ENCODE data around the gene ZNF652. TPM values are rescaled to one million over a fixed set of nuclear protein-coding genes. Genes with fewer than 3 reads are reported as not detected.

The ZNF652 gene
- total RNA-seq, 1 experiment from 2014 or later = 42.8 TPM

DNA sequence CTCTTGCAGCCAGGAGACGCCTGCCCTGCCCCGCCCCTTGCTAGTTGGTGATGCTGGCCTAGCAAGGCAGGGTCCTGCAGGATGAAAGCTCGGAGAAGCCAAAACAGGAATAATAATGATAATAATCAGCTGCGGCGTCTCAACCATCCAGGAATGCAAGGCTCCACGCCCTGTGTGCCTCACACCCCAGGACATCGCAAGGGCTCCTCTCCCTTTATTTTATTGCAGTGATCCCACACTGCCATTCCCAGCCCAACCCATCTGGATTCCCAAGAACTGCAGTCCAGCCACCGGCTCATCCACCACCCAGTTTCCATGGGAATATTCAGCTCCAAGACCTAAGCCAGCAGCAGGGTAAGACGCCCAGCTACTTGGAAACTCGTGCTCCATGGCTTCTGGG, 21.0 kb upstream of the ZNF652 start:
- no peak for DNase-seq
- H3K4me3 Mint-ChIP-seq (ENCODE audit: low read depth, unreplicated experiment) = no peak overlapping the region
- peaks cover 61% of the 10 kb centered on the region for H3K27me3 Mint-ChIP-seq (ENCODE audit: unreplicated experiment)
- CTCF ChIA-PET = interaction anchor here (0.6 to 1.0 kb wide), 2 partner anchors 18 to 21 kb away, joined by 3 to 6 read pairs; partner anchors contain the start of gene ZNF652
- no TSS peak for BruUV-seq (replicated peaks)
- H3K4me1 Mint-ChIP-seq (ENCODE audit: low read depth, unreplicated experiment) = no peaks in the 10 kb centered on the region
- no peak overlapping the region for H3K27ac Mint-ChIP-seq (ENCODE audit: unreplicated experiment)
- intact Hi-C loops (cut with micrococcal nuclease; ENCODE audit: unreplicated experiment) = no loop called here
- peaks cover 11% of the 10 kb centered on the region for H3K9me3 Mint-ChIP-seq (ENCODE audit: low read depth, unreplicated experiment)
- no peaks in the 10 kb centered on the region for H3K36me3 Mint-ChIP-seq (ENCODE audit: insufficient read depth, unreplicated experiment)
- TF ChIP-seq CTCF (IDR thresholded peaks at IDR 0.05; ENCODE audit: unreplicated experiment) = no peak

DNA sequence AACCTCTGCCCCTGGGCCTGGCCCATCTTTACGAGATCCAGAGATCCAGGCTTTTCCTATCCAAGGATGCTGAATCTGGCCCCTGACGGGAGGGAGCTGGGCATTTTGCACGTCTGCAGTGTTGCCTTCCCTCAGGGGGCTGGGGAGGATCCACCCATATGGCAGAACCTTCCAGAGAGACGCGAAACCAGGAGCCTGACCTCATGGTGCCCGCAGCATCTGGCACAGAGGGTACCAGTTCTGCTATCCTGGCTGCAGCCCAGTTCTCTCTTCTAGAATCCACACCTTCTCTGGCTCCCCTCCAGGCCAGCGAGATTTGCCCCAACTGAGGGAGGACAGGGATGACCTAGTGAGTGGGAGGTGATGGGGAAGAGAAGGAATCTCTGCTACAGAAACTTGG, 20.5 kb upstream of the ZNF652 start:
- CTCF ChIA-PET = interaction anchor here (0.6 to 1.0 kb wide), 2 partner anchors 17 to 20 kb away, joined by 3 to 6 read pairs; partner anchors contain the start of gene ZNF652
- no peak for DNase-seq
- Mint-ChIP-seq H3K9me3 (ENCODE audit: low read depth, unreplicated experiment) (peaks cover 14% of the 10 kb centered on the region), H3K4me3 (ENCODE audit: low read depth, unreplicated experiment) (no peak overlapping the region), H3K4me1 (ENCODE audit: low read depth, unreplicated experiment) (no peaks in the 10 kb centered on the region), H3K36me3 (ENCODE audit: insufficient read depth, unreplicated experiment) (no peaks in the 10 kb centered on the region), H3K27me3 (ENCODE audit: unreplicated experiment) (peaks cover 62% of the 10 kb centered on the region), H3K27ac (ENCODE audit: unreplicated experiment) (no peak overlapping the region)
- BruUV-seq (replicated peaks) = no TSS peak
- no peak for TF ChIP-seq CTCF (IDR thresholded peaks at IDR 0.05; ENCODE audit: unreplicated experiment)
- intact Hi-C loops (cut with micrococcal nuclease; ENCODE audit: unreplicated experiment) = no loop called here

DNA sequence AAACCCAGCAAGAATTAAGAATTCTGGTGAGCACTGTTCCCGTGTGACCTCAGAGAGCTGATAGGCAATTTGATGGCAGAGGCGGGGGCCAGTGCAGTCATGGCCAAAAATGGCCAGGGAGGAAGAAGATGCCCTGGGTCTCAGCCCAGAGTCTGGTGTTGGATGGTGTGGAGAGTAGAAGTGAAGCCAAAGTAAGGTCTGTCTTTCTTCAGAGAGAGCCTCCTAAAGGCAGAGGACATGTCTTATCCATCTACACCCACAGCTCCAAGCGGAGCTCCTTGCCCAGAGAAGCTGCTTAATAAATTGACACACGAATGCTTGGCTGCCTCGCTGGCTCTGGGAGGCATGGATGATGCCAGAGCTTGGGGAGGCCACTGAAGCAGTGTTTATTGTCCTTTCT, 19.7 kb upstream of the ZNF652 start:
- Mint-ChIP-seq H3K4me1 (ENCODE audit: low read depth, unreplicated experiment) (no peaks in the 10 kb centered on the region), H3K27ac (ENCODE audit: unreplicated experiment) (no peak overlapping the region), H3K4me3 (ENCODE audit: low read depth, unreplicated experiment) (no peak overlapping the region), H3K9me3 (ENCODE audit: low read depth, unreplicated experiment) (peaks cover 14% of the 10 kb centered on the region), H3K27me3 (ENCODE audit: unreplicated experiment) (peaks cover 57% of the 10 kb centered on the region), H3K36me3 (ENCODE audit: insufficient read depth, unreplicated experiment) (no peaks in the 10 kb centered on the region)
- BruUV-seq (replicated peaks) = no TSS peak
- no peak for DNase-seq
- CTCF ChIA-PET = no interaction called here
- TF ChIP-seq CTCF (IDR thresholded peaks at IDR 0.05; ENCODE audit: unreplicated experiment) = no peak
- intact Hi-C loops (cut with micrococcal nuclease; ENCODE audit: unreplicated experiment) = no loop called here

GRCh38 chr17:49381033-49381432, 19.0 kb upstream of the ZNF652 start:
- Mint-ChIP-seq H3K36me3 (ENCODE audit: insufficient read depth, unreplicated experiment) (no peaks in the 10 kb centered on the region), H3K4me3 (ENCODE audit: low read depth, unreplicated experiment) (no peak overlapping the region), H3K9me3 (ENCODE audit: low read depth, unreplicated experiment) (peaks cover 14% of the 10 kb centered on the region), H3K27me3 (ENCODE audit: unreplicated experiment) (peaks cover 50% of the 10 kb centered on the region), H3K27ac (ENCODE audit: unreplicated experiment) (no peak overlapping the region), H3K4me1 (ENCODE audit: low read depth, unreplicated experiment) (no peaks in the 10 kb centered on the region)
- no peak for TF ChIP-seq CTCF (IDR thresholded peaks at IDR 0.05; ENCODE audit: unreplicated experiment)
- intact Hi-C loops (cut with micrococcal nuclease; ENCODE audit: unreplicated experiment) = no loop called here
- CTCF ChIA-PET = interaction anchor here (0.6 to 1.7 kb wide), 2 partner anchors 10 to 74 kb away, joined by 3 to 4 read pairs; no protein-coding TSS in a partner anchor
- no TSS peak for BruUV-seq (replicated peaks)
- no peak for DNase-seq

All from Calu3 (cell line).